K562 (cell line): ENCODE measurements around the gene MRPS6. TPM values are rescaled to one million over a fixed set of nuclear protein-coding genes. Genes with fewer than 3 reads are reported as not detected.

Experiments used
- ATAC-seq: fragments of 200-7000 bp; cut with Tn5 transposase; 3 replicates; pipeline ENCODE4 v1.9.1; 2020; ENCODE audit warnings: moderate library complexity
- BruUV-seq: library from RNA; stranded (reverse); fragments of 400-500 nt; replicated peaks from 2 replicates; lab custom pipeline; 2021; lab: Mats Ljungman, UMichigan
- CTCF ChIA-PET: fragments of 300-600 bp; formaldehyde crosslinking; extraction: SDS; loops from one replicate; lab custom pipeline; 2021; ENCODE audit warnings: low intra/inter-chr PET ratio; lab: Yijun Ruan, JAX
- POLR2A ChIA-PET: fragments of 300-600, 350-650 bp; sonication (Branson Sonifier 250); formaldehyde crosslinking; extraction: SDS; loops from one replicate; lab custom pipeline; 2021; ENCODE audit warnings: antibody characterized with exemption, inconsistent platforms; lab: Yijun Ruan, JAX
- DNase-seq, 4 experiments: peaks; one replicate each; pipeline versions ENCODE4 v3.0.0 to v3.0.0-alpha.2; 2011 to 2018; ENCODE audit warnings: low spot score in 3 of 4, mixed read lengths in 3 of 4; ENCODE audit errors: extremely low read depth in 1 of 4
- FAIRE-seq: peaks from 2 replicates; lab custom pipeline; 2011; peaks lifted over from hg19 to GRCh38; lab: Jason Lieb, UNC
- H2AFZ ChIP-seq: 2 replicates; pipeline ENCODE4 v1.6.0; 2011; ENCODE audit warnings: low read depth, low read length, control low read depth, inconsistent platforms
- H3K27ac ChIP-seq: fragments of 200-600 bp; 3 replicates; pipeline ENCODE4 v1.8.0; 2011; ENCODE audit warnings: low read depth, mild to moderate bottlenecking, control low read depth, inconsistent platforms, low read length, moderate library complexity, mixed read lengths; ENCODE audit errors: extremely low read depth
- H3K27me3 ChIP-seq, 2 experiments: fragments of 300-600 bp in 1 of 2; 2 replicates in 1 of 2; 3 replicates in 1 of 2; pipeline versions ENCODE4 v1.6.0 to v1.8.0; 2011; ENCODE audit warnings: inconsistent platforms in 2 of 2, low read length in 2 of 2, mild to moderate bottlenecking in 1 of 2, mixed read lengths in 1 of 2, moderate library complexity in 1 of 2; ENCODE audit not compliant: control insufficient read depth in 2 of 2, insufficient read depth in 2 of 2
- H3K36me3 ChIP-seq: fragments of 300-600 bp; 3 replicates; pipeline ENCODE4 v1.8.0; 2011; ENCODE audit warnings: mild to moderate bottlenecking, low read length, inconsistent platforms; ENCODE audit not compliant: control insufficient read depth, insufficient read depth
- H3K4me1 ChIP-seq, 2 experiments: fragments of 200-600 bp in 1 of 2; replicated peaks in 1 of 2; 2 replicates in 1 of 2; 3 replicates in 1 of 2; pipeline versions ENCODE4 v1.5.1 to v1.8.0; 2011; ENCODE audit warnings: inconsistent platforms in 2 of 2, low read length in 2 of 2, mild to moderate bottlenecking in 1 of 2, mixed read lengths in 1 of 2, moderate library complexity in 1 of 2; ENCODE audit not compliant: control insufficient read depth in 2 of 2, insufficient read depth in 2 of 2
- H3K4me2 ChIP-seq: 2 replicates; pipeline ENCODE4 v1.6.1; 2011; ENCODE audit warnings: low read length, control low read depth, inconsistent platforms, mixed read lengths; ENCODE audit not compliant: insufficient read depth
- H3K4me3 ChIP-seq: fragments of 200-600 bp; sonication (generic), shearing (Covaris generic); 2 replicates; pipeline ENCODE4 v1.5.1; 2016; ENCODE audit warnings: control low read depth, inconsistent platforms
- H3K79me2 ChIP-seq: fragments of 200-600 bp; 3 replicates; pipeline ENCODE4 v1.8.0; 2011; ENCODE audit warnings: low read length, inconsistent platforms; ENCODE audit not compliant: control insufficient read depth, insufficient read depth
- H3K9ac ChIP-seq, 2 experiments: 2 replicates each; pipeline versions ENCODE4 v1.6.0 to v1.6.1; 2011; ENCODE audit warnings: low read depth in 2 of 2, low read length in 2 of 2, control low read depth in 1 of 2, inconsistent platforms in 1 of 2, mild to moderate bottlenecking in 1 of 2, mixed read lengths in 1 of 2; ENCODE audit not compliant: insufficient read depth in 1 of 2
- H3K9me1 ChIP-seq: one replicate; pipeline ENCODE4 v1.6.0; 2011; ENCODE audit warnings: inconsistent platforms, mild to moderate bottlenecking, low read length, moderate library complexity; ENCODE audit not compliant: control insufficient read depth, insufficient read depth
- H3K9me3 ChIP-seq: replicated peaks from 2 replicates; pipeline ENCODE4 v1.5.1; 2011; ENCODE audit warnings: low read depth, low read length, inconsistent platforms; ENCODE audit not compliant: control insufficient read depth, insufficient read depth
- H4K20me1 ChIP-seq: replicated peaks from 2 replicates; pipeline ENCODE4 v1.6.1; 2011; ENCODE audit warnings: low read length, inconsistent platforms, mixed read lengths; ENCODE audit not compliant: control insufficient read depth, insufficient read depth
- HDAC2 ChIP-seq: fragments of 450-650 bp; IDR thresholded peaks from 2 replicates; pipeline ENCODE4 v1.6.1; 2016; ENCODE audit warnings: mild to moderate bottlenecking
- HMG20A ChIP-seq: fragments of 450-650 bp; formaldehyde crosslinking; conservative IDR thresholded peaks from 2 replicates; pipeline ENCODE4 v1.4.0; 2020; ENCODE audit warnings: mild to moderate bottlenecking, mixed read lengths
- NBN ChIP-seq: fragments of 450-650 bp; IDR thresholded peaks from 2 replicates; pipeline ENCODE4 v1.6.1; 2016; ENCODE audit warnings: low read depth, mild to moderate bottlenecking
- NR2C2 ChIP-seq, 2 experiments: fragments of 200-800 bp in 1 of 2; sonication (Bioruptor generic) in 1 of 2; sonication (generic) in 1 of 2; formaldehyde crosslinking in 1 of 2; IDR thresholded peaks; 2 replicates each; pipeline versions ENCODE4 v1.6.1 to v1.8.0; 2016 to 2022; ENCODE audit warnings: mild to moderate bottlenecking in 1 of 2, missing compliant biosample characterization in 1 of 2, missing genetic modification characterization in 1 of 2, missing genetic modification reagents in 1 of 2
- PCBP1 ChIP-seq: fragments of 200-400 bp; formaldehyde crosslinking; IDR thresholded peaks from 2 replicates; pipeline ENCODE4 v1.6.1; 2018; ENCODE audit warnings: mild to moderate bottlenecking, low read depth, low read length; ENCODE audit not compliant: poor library complexity, severe bottlenecking
- UBTF ChIP-seq, 2 experiments: IDR thresholded peaks; 2 replicates each; pipeline ENCODE4 v1.6.1; 2012; ENCODE audit warnings: improper control_type of control experiment in 2 of 2, low read depth in 2 of 2, low read length in 2 of 2, borderline replicate concordance in 1 of 2
- ZFPM2 ChIP-seq: fragments of 250-450 bp; sonication (Bioruptor Pico); IDR thresholded peaks from 2 replicates; pipeline ENCODE4 v1.5.1; 2022; ENCODE audit warnings: mild to moderate bottlenecking
- ZNF174 ChIP-seq: fragments of 250-450 bp; sonication (Bioruptor Pico); IDR thresholded peaks from 2 replicates; pipeline ENCODE4 v1.4.0; 2020; ENCODE audit warnings: mild to moderate bottlenecking
- ZNF277 ChIP-seq: fragments of 250-450 bp; sonication (Bioruptor Pico); IDR thresholded peaks from 2 replicates; pipeline ENCODE4 v1.8.0; 2022; ENCODE audit warnings: inconsistent platforms, mild to moderate bottlenecking, moderate library complexity, borderline replicate concordance
- ZNF780A ChIP-seq: fragments of 250-450 bp; sonication (Bioruptor Pico); IDR thresholded peaks from 2 replicates; pipeline ENCODE4 v1.5.0; 2021; ENCODE audit warnings: mild to moderate bottlenecking
- WGBS: fragments of 100-300 bp; shearing (Covaris generic); methylation state at CpG from one replicate; pipeline ENCODE4 v1.1.6; 2016; ENCODE audit warnings: low coverage, mixed read lengths; ENCODE audit not compliant: insufficient coverage; ENCODE audit errors: missing lambda C conversion rate; 5-methylcytosine and 5-hydroxymethylcytosine counted together
- in situ Hi-C: fragments of 300-500 bp; cut with MboI; formaldehyde crosslinking; loops from 4 replicates; pipeline ENCODE4 v1.15.0; 2018; ENCODE audit warnings: inconsistent platforms, mixed read lengths
- intact Hi-C: fragments of 100-400 bp; cut with micrococcal nuclease; formaldehyde crosslinking; loops from 2 replicates; pipeline ENCODE4 v1.14.2; 2022
- polyA plus RNA-seq, 8 experiments: library from polyadenylated mRNA; depleted of rRNA in 4 of 8; stranded (reverse) in 5 of 8; unstranded in 3 of 8; fragments of >200 nt; fragmentation: Nextera tagmentation in 2 of 8; fragmentation: Illumina TruSeq in 1 of 8; extraction: Ambion mirVana in 2 of 8; extraction: Trizol in 1 of 8; gene quantifications; 2 replicates each; pipeline versions ENCODE4 v1.2.1 to v1.2.3, GENCODE V29; 2011 to 2014; ENCODE audit warnings: inconsistent platforms in 1 of 8, missing spikeins in 1 of 8
- total RNA-seq, 7 experiments: library from RNA; depleted of rRNA in 6 of 7; stranded (reverse); fragments of >200 nt in 6 of 7; fragmentation: Illumina TruSeq in 2 of 7; extraction: Trizol in 2 of 7; gene quantifications; 2 replicates each; pipeline versions ENCODE4 v1.2.1 to v1.2.3, GENCODE V29; 2011 to 2021; ENCODE audit warnings: low replicate concordance in 1 of 7
- TF ChIP-seq, protein P1 (sequence below): fragments of 450-650 bp; IDR thresholded peaks from 2 replicates; pipeline ENCODE4 v1.6.1; 2017; ENCODE audit warnings: mild to moderate bottlenecking, moderate library complexity

Gene MRPS6
- total and polyA plus RNA-seq, 9 of the 15 experiments (the other 6 are each of a cell fraction or from before 2014, with no cell fraction given): 26.1 to 72.0 (median 39.3) TPM

- DNase-seq (no peak), FAIRE-seq (no peak), ATAC-seq (no peak)
- no peaks in the 10 kb centered on the region for H3K27me3 ChIP-seq
- H3K9ac ChIP-seq: no peak overlapping the region
- WGBS: 100% methylated on average over 3 of the region's 3 CpGs
- H3K4me2 ChIP-seq: no peak overlapping the region
- peaks cover 14% of the 10 kb centered on the region for H4K20me1 ChIP-seq
- POLR2A ChIA-PET: interaction anchor here (0.8 to 1.4 kb wide), 2 partner anchors 9 to 10 kb away, joined by 3 to 6 read pairs; no protein-coding TSS in a partner anchor
- no TSS peak for BruUV-seq
- TF ChIP-seq HDAC2 (no peak), ZFPM2 (CRISPR knock-in tag) (no peak), PCBP1 (no peak), HMG20A (no peak), ZNF780A (no peak), UBTF (IDR thresholded peaks at IDR 0.05; ENCODE audit: borderline replicate concordance in 1 of 2, low read depth in 2 of 2, low read length in 2 of 2) (no peak), NBN (no peak), ZNF277 (CRISPR knock-in tag) (no peak), NR2C2 (CRISPR knock-in tag; IDR thresholded peaks at IDR 0.05) (no peak), NR2C2 (tag; IDR thresholded peaks at IDR 0.05) (no peak), ZNF174 (no peak)
- TF ChIP-seq, protein P1, sequence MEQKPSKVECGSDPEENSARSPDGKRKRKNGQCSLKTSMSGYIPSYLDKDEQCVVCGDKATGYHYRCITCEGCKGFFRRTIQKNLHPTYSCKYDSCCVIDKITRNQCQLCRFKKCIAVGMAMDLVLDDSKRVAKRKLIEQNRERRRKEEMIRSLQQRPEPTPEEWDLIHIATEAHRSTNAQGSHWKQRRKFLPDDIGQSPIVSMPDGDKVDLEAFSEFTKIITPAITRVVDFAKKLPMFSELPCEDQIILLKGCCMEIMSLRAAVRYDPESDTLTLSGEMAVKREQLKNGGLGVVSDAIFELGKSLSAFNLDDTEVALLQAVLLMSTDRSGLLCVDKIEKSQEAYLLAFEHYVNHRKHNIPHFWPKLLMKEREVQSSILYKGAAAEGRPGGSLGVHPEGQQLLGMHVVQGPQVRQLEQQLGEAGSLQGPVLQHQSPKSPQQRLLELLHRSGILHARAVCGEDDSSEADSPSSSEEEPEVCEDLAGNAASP: no peak
- intact Hi-C loops: no loop called here
- H2AFZ ChIP-seq: no peak overlapping the region
- no peaks in the 10 kb centered on the region for H3K9me3 ChIP-seq
- H3K36me3 ChIP-seq: peaks cover 29% of the 10 kb centered on the region
- H3K4me3 ChIP-seq: no peak overlapping the region
- no peaks in the 10 kb centered on the region for H3K9me1 ChIP-seq
- CTCF ChIA-PET: no interaction called here
- H3K4me1 ChIP-seq: peaks cover 8 to 32% of the 10 kb centered on the region in 2 experiments; a peak in 4 of 5 replicates
- peaks cover 96% of the 10 kb centered on the region for H3K79me2 ChIP-seq
- no peak overlapping the region for H3K27ac ChIP-seq
- in situ Hi-C loops: no loop called here
Observed at GRCh38 chr21:34088752-34089151, 15.4 kb downstream of the MRPS6 start.
